Right lobe of liver (tissue), 4 donors: ENCODE data around the gene SLC9A4.

Experiments used
- CTCF ChIP-seq, 4 donors: fragments of 200-600 bp in 3 of 4; fragments of 450-650 bp in 1 of 4; IDR thresholded peaks; one replicate each; pipeline versions ENCODE4 v1.5.1 to v1.8.0; 2016 to 2022; ENCODE audit warnings: antibody characterized with exemption in 4 of 4, mild to moderate bottlenecking in 2 of 4
- POLR2A ChIP-seq: fragments of 450-650 bp; IDR thresholded peaks from one replicate; pipeline ENCODE4 v1.6.1; 2017; ENCODE audit warnings: antibody characterized with exemption, mild to moderate bottlenecking
- donor health status: DM: no; HTN: no; CAD: no.
- donor health status: DM: no; HTN: no; CAD: no.
- donor health status: DM: no; HTN: yes; CAD: no.

- TF ChIP-seq CTCF (IDR thresholded peaks at IDR 0.05) (no peak), POLR2A (no peak)
These were observed 67.9 kb downstream of the SLC9A4 start for GRCh38 chr2:102540882-102541281.
